ENCODE data around the gene PAGE1.
"Not testable (repeated sequence)": the region's sequence is repeated elsewhere in the genome, so short reads cannot be mapped to it uniquely, and the experiment has no call there.

The PAGE1 gene, protein sequence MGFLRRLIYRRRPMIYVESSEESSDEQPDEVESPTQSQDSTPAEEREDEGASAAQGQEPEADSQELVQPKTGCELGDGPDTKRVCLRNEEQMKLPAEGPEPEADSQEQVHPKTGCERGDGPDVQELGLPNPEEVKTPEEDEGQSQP
- total RNA-seq: 0 reads per million in 2 experiments

DNA sequence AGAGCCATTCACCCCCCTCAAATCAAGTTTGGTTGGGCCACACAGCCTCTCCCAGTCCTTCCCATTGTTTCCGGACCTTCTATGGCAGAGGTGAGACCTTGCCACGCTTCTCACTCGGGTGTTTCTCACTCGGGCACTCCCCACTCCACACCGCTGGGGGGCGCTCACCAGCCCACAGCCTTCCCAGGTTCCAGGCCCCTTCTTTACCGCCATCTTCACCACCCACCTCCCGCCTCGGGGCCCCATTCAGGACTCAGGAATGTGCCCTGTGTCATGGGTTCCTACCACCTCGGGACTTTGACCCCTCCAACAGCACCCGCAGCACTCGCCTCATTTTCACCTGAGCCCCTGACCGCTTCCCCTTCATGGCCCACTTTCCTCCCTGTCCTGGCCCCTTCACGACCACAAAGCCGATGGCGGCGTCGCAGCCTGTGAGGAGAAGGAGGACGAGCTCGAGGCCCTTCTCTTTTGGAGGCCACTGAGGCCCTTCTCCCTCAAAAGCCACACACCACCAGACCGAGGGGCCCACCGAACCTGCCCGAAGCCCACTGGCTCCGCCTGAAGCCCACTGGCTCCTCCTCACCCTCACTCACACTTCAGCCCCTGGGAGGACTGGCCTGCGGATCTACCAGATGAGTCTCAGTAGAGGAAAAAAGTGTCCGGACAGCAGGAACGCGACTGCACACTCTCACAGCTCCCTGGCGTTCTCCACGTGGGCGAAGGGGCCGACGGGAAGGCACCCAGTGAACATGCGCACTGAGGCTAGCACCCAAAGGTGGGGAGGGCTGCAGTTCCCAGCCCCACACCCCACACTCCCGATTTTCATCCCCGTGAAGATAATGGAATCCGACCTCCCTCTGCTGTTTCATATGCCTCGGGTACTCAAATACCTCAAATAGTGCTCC lies at the start of gene PAGE1:
Gene PAGE1, minus strand, starts transcription at position 709 of the 905 bp plus-strand sequence. CDS start 1,214 bp downstream, outside the sequence.
- DNase-seq (ENCODE audit: low read depth): no peak

DNA sequence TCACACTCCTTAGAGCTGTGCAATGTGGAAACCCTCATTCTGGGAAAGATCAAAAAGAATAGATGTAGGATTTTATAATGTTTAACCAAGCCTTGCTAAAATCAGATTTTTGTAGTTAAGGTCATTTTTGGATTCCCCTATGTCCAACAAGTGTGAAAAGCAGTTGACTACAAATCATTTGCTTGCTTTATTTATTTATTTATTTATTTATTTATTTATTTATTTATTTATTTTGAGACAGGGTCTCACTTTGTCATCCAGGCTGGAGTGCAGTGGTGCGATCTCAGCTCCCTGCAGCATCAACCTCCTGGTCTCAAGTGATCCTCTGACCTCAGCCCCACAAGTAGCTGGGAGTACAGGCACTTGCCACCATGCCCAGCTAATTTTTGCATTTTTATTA lies 45.7 kb upstream of the PAGE1 start:
- not testable (repeated sequence) for DNase-seq (ENCODE audit: low read depth)

DNA sequence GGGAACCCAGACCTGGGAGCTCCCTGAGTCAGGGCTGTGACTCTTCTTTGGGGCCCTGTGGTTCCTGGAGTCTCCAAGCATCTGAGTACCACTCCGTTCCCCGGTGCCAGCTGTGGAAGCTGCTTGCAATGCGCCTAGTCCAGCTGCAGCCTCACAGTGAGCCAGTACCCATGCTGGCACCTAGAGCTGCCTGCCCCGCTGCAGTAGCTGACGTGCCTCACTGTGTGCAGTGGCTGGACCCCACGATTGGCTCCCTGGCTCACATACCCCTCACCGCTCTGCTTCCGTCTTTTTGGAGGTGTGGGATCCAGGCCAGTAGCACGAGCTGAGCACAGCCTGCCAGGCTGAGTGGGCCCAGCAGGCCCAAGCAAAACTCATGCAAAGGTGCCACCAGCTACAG lies 32.1 kb upstream of the PAGE1 start:
- no peak for DNase-seq (ENCODE audit: low read depth)

DNA sequence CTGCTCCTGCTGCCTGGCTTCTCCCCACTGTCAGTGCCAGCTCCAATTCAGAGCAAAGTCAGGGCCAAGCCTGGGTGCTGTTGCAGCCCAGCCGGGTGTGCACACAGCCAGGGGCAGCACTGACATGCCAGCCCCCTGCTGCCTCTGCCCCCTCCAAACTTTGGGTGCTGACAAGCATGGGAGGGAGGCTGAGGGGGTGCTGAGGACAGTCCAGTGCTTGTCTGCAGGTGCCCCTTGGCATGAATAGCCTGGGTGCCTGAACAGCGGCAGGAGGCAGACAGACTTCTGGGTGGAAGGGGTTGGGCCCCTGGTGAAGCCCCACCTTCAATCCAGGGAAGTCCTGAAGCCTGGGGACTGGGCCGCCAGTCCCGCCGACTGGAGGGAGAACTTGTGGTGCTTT lies 31.2 kb upstream of the PAGE1 start:
- DNase-seq (ENCODE audit: low read depth): no peak

DNA sequence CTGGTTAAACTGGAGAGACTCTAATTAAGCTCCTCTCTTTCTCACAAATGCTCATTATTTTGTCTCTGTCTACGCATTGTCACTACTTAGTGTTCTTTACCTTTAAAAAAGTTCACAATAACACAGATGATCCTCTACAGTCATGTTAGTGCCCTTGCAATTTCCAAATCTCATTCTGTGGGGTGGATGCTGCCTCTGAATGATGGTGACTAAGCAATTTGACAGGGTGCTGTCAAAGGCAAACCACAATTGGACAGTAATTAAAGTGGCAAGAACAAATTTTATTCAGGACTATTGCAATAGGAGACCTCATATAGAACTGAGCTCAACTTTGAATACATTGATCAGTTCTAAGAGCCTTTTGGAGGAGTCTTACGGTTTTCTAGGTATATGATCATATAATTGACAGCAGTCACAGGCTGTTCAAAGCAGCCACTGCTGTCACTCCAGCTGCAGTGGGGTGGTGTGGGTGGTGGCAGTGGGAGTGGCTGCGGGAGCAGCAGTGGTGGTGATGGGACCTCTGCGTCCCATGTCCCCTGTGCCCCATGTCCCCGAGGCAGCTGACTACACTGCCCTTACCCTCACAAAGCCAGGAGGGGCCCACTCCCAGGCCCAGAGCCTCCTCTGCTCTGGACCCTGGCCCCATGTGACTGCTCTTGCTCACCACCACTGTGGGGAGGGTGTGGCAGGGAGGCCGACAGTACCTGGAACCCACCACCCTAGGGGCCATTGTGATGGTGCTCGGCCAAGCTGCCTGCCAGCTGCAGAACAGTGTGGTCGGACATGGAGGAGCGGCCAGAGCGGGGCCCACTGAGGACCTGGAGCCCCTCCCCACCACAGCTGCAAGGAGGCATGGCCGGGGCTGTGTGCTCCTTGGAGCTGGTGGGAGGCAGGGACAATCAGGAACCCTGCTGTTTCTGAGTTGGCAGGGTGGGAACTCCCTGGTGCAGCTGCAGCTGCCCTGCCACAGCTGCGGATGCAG lies 30.4 kb upstream of the PAGE1 start:
- DNase-seq (ENCODE audit: low read depth): no peak

DNA sequence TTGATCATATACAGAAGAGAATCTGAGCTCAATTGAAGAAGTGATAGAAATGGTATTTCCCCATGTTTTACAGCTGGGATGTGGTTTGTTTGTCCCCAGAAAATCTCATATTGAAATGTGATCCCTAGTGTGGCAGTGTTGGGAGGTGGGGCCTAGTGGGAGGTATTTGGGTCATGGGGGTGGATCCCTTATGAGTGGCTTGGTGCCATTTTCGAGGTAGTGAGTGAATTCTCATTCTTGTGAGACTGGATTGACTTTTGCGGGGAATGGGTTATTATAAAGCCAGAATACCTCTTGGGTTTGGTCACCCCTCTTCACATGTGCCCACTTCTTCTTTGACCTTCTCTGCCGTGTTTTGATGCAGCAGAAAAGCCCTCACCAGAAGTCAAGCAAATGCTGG lies 29.6 kb upstream of the PAGE1 start:
- no peak for DNase-seq (ENCODE audit: low read depth)

DNA sequence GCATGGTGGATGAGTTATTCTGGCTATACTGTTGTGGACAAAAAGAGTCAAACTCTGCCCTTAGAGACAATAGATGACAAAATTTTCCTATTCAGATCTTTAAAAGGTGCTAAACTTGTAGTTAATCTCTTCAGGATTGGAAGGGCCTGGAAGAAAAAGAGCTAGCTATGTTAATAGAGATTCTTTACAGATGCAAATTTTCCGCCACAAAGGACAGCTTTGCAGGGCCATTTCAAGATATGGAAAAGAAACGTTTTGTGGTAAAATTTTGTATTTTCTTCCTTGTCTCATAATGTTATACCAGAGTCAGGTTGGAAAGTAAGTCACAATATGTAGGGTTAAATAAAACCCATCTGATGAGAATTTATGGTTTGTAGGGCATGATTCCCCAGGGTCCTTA lies 24.3 kb upstream of the PAGE1 start:
- DNase-seq (ENCODE audit: low read depth): not testable (repeated sequence)

DNA sequence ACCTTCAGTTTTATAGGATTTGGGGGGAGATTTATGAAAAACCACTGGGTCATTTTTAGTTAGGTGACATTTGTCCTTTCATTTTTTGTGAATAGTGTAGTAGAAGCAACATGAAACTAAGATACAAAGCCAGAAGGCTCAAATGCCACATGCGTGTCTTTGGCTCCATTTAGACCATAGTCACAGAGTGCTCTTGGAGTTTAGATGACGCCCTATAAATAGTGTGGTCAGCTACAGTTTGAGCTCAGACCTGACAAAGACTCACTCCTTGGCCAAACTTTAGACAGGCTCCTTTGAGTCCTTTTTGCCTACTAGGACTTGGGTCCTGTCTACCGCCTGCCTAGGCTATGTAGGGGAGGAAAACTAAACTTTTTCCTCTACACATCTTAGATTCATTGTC lies 16.8 kb upstream of the PAGE1 start:
- DNase-seq (ENCODE audit: low read depth): no peak

DNA sequence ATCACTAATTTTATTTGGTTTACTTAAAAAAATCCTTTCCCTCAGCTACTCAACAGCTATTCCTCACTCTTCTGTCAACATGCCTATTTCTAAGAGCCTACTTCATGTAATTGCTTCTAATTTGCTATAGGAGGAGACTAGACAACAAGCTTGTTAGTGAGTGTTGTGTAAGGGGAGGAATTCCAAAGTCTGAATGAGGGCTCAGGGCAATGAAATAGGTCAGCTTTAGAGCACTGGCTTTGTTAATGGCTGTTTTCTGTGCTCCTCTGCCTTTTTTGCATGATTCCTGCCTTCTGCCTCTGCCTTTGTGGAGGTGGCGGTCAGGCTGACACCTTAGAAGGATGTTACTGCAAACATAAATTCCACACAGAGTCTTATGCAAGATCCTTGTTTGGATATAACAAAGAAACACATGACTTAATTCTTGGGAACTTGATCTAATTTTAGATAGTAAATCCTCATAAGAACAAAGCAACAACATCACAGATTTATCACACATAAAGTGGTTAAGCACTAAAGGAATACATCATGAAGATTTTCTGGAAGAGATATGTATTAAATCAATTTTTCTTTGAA lies 15.0 kb upstream of the PAGE1 start:
- no peak for DNase-seq (ENCODE audit: low read depth)

DNA sequence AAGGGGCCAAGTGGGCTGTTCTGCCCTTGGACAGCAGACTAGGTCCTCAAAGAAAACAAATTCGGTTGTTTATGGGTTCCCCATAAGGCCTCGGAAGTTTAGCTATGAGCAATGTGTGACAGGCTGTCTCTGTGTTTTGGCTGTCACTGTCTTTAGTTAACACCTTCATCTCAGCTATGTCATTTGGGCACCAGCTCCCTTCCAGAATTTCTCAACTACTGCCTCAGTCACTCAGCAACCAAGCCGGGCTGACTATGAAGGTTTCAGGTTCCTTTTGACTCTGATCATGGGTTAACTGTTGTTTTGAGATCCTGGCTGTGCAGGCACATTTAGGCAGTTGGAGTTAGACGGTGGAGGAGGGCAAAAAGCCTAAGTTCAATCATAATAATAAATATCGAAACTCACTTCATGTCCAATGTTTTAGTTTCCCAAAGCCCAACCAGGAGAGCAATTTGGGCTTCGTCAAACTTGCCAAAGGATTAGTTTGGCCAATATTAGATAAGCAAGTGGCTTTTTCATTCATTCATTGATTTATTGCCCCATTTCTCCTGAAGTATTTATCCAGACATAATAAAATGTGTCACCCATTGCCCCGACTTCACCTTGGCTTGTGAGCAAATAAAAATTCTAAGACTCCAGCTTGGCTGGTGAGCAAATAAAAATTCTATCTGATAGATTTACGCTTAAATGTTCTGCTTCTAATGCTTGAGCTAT lies 9.1 kb upstream of the PAGE1 start:
- no peak for DNase-seq (ENCODE audit: low read depth)

DNA sequence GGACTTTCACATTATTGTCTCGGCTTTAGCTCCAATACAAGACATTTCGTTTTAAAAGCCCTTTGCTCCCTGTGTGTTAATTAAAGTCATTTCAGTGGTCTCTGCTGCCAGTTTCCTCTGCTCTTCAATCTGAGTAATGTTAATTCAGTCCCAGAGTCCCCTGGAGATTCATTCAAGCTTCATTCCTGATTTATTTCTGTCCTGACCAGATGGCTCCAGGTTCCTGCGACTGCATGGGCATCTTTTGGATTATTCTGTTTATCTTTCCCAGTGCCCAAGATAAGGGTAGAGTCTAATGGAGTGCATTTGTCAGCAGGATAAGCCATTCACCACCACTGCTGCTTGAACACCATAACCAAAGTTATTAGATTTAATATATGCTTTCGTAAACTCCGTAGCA lies 6.1 kb upstream of the PAGE1 start:
- no peak for DNase-seq (ENCODE audit: low read depth)

DNA sequence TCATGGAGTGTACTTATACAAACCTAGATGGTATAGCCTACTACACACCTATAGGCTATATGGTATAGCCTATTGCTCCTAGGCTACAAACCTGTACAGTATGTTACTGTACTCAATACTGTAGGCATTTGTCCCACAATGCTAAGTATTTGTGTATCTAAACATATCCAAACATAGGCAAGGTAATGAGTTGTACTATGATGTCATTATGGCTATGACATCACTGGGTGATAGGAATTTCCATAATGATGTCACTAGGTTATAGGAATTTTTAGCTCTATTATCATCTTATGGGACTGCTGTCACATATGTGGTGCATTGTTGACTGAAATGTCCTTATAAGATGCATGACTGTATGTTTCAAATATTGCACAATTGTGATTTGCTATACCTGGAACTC lies 5.5 kb upstream of the PAGE1 start:
- no peak for DNase-seq (ENCODE audit: low read depth)

DNA sequence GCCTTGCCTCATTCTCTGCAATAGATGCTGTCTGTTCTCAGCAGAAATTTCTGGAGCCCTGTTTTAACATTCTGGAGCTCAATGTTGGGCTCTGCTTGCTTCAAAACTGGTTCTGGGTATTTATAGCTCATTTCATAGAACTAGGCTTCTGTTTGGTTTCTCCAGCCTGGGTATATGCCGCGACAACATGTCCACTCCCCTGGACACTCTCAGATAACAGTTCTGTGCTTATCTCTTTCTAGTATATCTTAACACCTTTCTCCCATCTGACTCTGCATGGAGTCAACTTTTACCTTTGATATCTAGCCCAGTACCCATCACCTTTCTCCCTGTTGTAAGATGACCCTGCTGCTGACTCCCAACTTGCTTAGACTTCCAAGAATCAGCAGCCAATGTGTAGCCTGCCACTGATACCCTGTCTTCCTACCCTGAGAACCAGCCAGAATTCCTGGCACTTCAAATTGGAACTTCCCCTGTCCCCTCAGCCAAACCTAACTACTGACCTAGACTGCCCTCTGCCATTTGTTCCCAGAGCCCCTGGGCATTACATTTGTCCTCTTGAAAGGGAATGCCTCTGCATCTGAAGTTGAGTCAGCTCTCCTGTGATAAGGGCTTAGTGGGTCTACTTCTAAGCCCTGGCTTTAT lies 20.6 kb downstream of the PAGE1 start:
- no peak for DNase-seq (ENCODE audit: low read depth)

DNA sequence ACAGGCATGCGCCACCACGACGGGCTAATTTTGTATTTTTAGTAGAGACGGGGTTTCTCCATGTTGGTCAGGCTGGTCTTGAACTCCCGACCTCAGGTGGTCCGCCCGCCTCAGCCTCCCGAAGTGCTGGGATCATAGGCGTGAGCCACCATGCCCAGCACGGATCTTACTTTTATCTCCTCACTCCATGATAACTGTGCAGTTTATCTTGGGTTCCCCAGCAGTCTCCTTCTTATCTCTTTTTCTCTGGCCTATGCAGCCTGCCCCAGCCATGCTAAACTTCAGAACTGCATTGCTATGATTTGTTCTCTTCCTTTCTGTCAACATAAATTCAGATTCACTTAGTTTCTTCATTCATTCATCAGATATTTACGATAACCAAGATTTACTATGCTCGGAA lies 22.4 kb downstream of the PAGE1 start:
- DNase-seq (ENCODE audit: low read depth): no peak

DNA sequence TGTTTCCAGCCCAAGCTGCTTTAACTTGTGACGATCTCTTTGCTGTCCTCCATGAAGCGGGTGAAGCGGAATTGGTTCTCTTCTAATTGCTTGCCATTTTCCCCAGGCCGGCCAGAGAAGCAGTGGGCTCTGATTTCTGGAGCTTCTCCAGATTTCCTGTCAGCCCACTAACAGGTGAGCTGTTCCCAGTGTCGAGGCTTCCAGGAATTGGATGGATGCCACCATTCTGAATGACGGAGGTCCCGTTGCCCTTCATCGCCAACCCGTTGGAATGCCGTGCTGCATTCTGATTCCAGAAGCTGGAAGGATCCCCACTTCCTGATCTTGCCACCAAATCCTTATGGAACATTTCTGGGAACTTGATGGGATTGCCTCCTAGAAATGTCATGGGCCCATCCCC lies 31.0 kb downstream of the PAGE1 start:
- no peak for DNase-seq (ENCODE audit: low read depth)

DNA sequence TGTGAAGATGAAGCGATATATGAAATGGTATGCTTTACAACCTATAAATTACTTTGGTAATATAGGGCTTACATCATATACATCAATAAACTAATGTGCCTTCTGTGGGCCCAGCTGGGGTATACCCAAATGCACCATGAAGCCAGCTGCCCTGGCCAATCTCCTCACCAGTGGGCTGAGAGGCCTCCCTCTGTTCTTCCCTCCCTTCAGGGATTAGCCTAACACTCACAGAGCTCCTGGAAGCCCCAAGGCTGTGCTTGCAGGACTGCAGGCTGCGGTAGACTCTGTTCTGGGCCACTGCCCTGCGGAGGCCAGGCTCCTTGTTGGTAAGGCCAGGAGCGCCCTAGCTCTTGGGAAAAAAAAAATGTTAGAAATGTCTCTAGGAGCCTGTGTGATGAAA lies 33.9 kb downstream of the PAGE1 start:
- DNase-seq (ENCODE audit: low read depth): no peak

DNA sequence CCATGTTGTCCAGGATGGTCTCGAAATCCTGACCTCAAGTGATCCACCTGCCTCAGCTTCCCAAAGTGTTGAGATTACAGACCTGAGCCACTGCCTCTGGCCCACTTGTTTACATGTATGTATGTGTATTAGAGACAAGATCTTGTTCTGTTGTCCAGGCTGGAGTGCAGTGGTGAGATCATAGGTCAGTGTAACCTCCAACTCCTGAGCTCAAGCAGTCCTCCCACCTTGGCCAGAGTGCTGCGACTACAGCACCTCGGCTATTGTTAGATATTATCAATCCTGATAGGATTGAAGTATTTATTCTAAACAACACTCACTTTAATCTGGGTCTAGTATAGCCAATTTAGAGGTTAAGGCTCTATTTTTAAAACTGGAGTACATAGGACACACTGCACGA lies 36.0 kb downstream of the PAGE1 start:
- DNase-seq (ENCODE audit: low read depth): no peak

DNA sequence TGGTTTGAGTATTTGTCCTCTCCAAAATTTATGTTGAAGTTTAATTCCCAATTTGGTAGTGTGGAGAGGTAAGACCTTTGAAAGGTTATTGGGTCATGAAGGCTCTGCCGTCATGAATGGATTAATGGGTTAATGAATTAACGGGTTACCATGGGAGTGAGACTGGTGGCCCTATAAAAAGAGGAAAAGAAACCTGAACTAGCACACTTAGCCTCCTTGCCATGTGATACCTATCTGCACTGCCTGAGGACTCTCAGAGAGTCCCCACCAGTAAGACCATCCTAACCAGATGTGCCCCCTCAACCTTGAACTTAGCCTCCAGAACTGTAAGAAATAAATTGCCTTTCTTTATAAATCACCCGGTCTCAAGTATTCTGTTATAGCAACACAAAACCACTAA lies 39.3 kb downstream of the PAGE1 start:
- no peak for DNase-seq (ENCODE audit: low read depth)

DNA sequence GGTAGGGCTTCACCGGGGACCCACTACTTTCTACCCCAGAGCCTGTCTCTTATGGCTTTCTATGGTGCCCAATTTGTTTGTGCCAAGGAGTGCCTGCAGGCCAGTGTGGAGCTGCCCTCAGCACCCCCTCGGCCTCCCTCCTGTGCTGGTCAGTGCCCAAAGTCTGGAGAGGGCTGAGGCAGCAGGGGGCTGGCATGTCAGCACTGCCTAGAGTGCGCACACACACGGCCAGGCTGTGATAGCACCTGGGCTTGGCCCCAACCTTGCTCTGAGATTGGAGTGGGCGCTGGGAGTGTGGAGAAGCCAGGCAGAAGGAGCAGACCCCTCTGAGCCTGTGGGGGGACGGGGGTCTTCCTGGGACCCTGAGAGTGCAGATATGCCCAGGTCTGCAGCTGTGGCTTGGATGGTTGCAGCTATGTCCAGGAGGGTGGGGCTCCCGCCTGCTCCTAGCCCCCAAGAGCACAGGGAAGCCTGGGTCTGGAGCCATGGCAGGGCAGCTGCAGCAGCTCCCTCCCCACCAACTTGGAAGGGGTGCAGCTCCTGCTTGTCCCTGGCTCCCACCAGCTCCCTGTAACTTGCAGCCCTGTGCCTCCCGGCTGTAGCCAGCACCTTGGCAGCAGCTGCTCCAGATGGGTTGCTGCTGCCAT lies 50.7 kb downstream of the PAGE1 start:
- no peak for DNase-seq (ENCODE audit: low read depth)

Data from T follicular helper cell (primary cell).